B cell (primary cell): Measurements from ENCODE around the gene UMODL1. TPM values are rescaled to one million over a fixed set of nuclear protein-coding genes. Genes with fewer than 3 reads are reported as not detected.

ENCODE experiments used
- ATAC-seq: fragments of 200-7000 bp; cut with Tn5 transposase; one replicate; pipeline ENCODE4 v1.10.0; 2021; ENCODE audit warnings: low read depth, mild to moderate bottlenecking, moderate number of reproducible peaks, moderate library complexity
- CTCF ChIA-PET: fragments of 350-600 bp; sonication (Branson Sonifier 250); formaldehyde crosslinking; loops from one replicate; lab custom pipeline; 2021; ENCODE audit warnings: antibody characterized with exemption, inconsistent platforms; lab: Charles Lee
- POLR2A ChIA-PET: fragments of 350-600 bp; sonication (Branson Sonifier 250); formaldehyde crosslinking; loops from one replicate; lab custom pipeline; 2021; ENCODE audit warnings: antibody characterized with exemption; lab: Charles Lee
- DNase-seq: peaks from one replicate; pipeline ENCODE4 v3.0.0; 2013
- H2AFZ ChIP-seq: 2 replicates; pipeline ENCODE4 v1.6.1; 2012; ENCODE audit warnings: mild to moderate bottlenecking, low read depth, low read length; ENCODE audit not compliant: insufficient read depth, poor library complexity, severe bottlenecking
- H3K27ac ChIP-seq, 2 donors: 1 replicate in 1 of 2; 2 replicates in 1 of 2; pipeline ENCODE4 v1.5.1; 2012 to 2013; ENCODE audit warnings: low read length in 2 of 2, mild to moderate bottlenecking in 2 of 2, moderate library complexity in 1 of 2
- H3K27me3 ChIP-seq, 4 experiments: fragments of 200-600 bp in 1 of 4; sonication (generic) in 1 of 4; replicated peaks in 1 of 4; 1 replicate in 2 of 4; 2 replicates in 2 of 4; pipeline versions ENCODE4 v1.6.1 to v1.7.0; 2013 to 2016; ENCODE audit warnings: low read length in 3 of 4, mild to moderate bottlenecking in 2 of 4, mixed read lengths in 1 of 4, moderate library complexity in 1 of 4; ENCODE audit not compliant: insufficient read depth in 4 of 4, control insufficient read depth in 3 of 4; ENCODE audit errors: control extremely low read depth in 1 of 4
- H3K36me3 ChIP-seq, 2 experiments: replicated peaks in 1 of 2; 1 replicate in 1 of 2; 2 replicates in 1 of 2; pipeline versions ENCODE4 v1.6.1 to v1.7.1; 2013; ENCODE audit warnings: low read length in 1 of 2; ENCODE audit not compliant: insufficient read depth in 2 of 2, control insufficient read depth in 1 of 2; ENCODE audit errors: control extremely low read depth in 1 of 2, extremely low read depth in 1 of 2
- H3K4me1 ChIP-seq, 2 donors: fragments of 200-600 bp in 1 of 2; sonication (generic) in 1 of 2; 1 replicate in 1 of 2; 2 replicates in 1 of 2; pipeline versions ENCODE4 v1.5.1 to v1.6.1; 2013 to 2017; ENCODE audit warnings: low read length in 2 of 2; ENCODE audit not compliant: control insufficient read depth in 2 of 2, insufficient read depth in 2 of 2
- H3K4me2 ChIP-seq: replicated peaks from 2 replicates; pipeline ENCODE3; 2012; ENCODE audit warnings: mild to moderate bottlenecking, low read depth, low read length; ENCODE audit not compliant: poor library complexity, severe bottlenecking
- H3K4me3 ChIP-seq, 5 experiments: fragments of 200-600 bp in 1 of 5; sonication (generic) in 1 of 5; 1 replicate in 3 of 5; 2 replicates in 2 of 5; pipeline versions ENCODE4 v1.5.1 to v1.7.0; 2011 to 2016; ENCODE audit warnings: low read length in 4 of 5, mild to moderate bottlenecking in 4 of 5, low read depth in 2 of 5, control low read depth in 1 of 5, moderate library complexity in 1 of 5; ENCODE audit not compliant: insufficient read depth in 1 of 5; ENCODE audit errors: control extremely low read depth in 1 of 5, extremely low read depth in 1 of 5
- H3K79me2 ChIP-seq: fragments of 200-600 bp; sonication (generic); one replicate; pipeline ENCODE4 v1.6.0; 2016; ENCODE audit warnings: low read length; ENCODE audit not compliant: control insufficient read depth, insufficient read depth
- H3K9ac ChIP-seq: fragments of 200-600 bp; sonication (generic); 2 replicates; pipeline ENCODE4 v1.6.1; 2017; ENCODE audit warnings: mild to moderate bottlenecking, low read length, moderate library complexity
- H3K9me3 ChIP-seq, 3 donors: one replicate each; pipeline versions ENCODE4 v1.6.1 to v1.7.1; 2013; ENCODE audit warnings: low read length in 2 of 3; ENCODE audit not compliant: control insufficient read depth in 2 of 3, insufficient read depth in 1 of 3; ENCODE audit errors: control extremely low read depth in 1 of 3
- H4K20me1 ChIP-seq: 2 replicates; pipeline ENCODE4 v1.6.0; 2012; ENCODE audit warnings: mild to moderate bottlenecking, low read length; ENCODE audit not compliant: insufficient read depth, control insufficient read depth, poor library complexity, severe bottlenecking
- H3K27ac Mint-ChIP-seq: one replicate; pipeline ENCODE4 v1.8.0; 2021; ENCODE audit warnings: mixed read lengths
- H3K27me3 Mint-ChIP-seq: one replicate; pipeline ENCODE4 v1.8.0; 2021; ENCODE audit warnings: mixed read lengths
- H3K4me1 Mint-ChIP-seq: one replicate; pipeline ENCODE4 v1.8.0; 2021; ENCODE audit warnings: mixed read lengths
- H3K4me3 Mint-ChIP-seq: one replicate; pipeline ENCODE4 v1.8.0; 2021; ENCODE audit warnings: mixed read lengths
- H3K9me3 Mint-ChIP-seq: one replicate; pipeline ENCODE4 v1.8.0; 2022; ENCODE audit warnings: mixed read lengths; ENCODE audit not compliant: insufficient read depth
- CTCF ChIP-seq: fragments of 200-600 bp; IDR thresholded peaks from one replicate; pipeline ENCODE4 v1.8.0; 2022; ENCODE audit warnings: antibody characterized with exemption, mild to moderate bottlenecking
- EZH2 ChIP-seq: IDR thresholded peaks from 2 replicates; pipeline ENCODE4 v1.6.1; 2012; ENCODE audit warnings: borderline replicate concordance, low read depth, mild to moderate bottlenecking, moderate library complexity, low read length; ENCODE audit not compliant: insufficient read depth, poor library complexity, severe bottlenecking
- WGBS: methylation state at CpG from one replicate; pipeline ENCODE4 v1.1.5; 2013; ENCODE audit warnings: missing lambda C conversion rate; ENCODE audit not compliant: insufficient coverage; 5-methylcytosine and 5-hydroxymethylcytosine counted together
- intact Hi-C: fragments of 100-400 bp; cut with micrococcal nuclease; formaldehyde crosslinking; loops from one replicate; pipeline ENCODE4 v1.10.0; 2022
- polyA plus RNA-seq: library from polyadenylated mRNA; depleted of rRNA; stranded (reverse); fragments of >200 nt; gene quantifications from 2 replicates; pipeline ENCODE4 v1.2.3, GENCODE V29; 2012
- total RNA-seq, 2 donors: library from RNA; stranded (reverse); fragments of 120-200 nt in 1 of 2; gene quantifications; 1 replicate in 1 of 2; 2 replicates in 1 of 2; pipeline versions ENCODE4 v1.2.3 to v1.2.4, GENCODE V29; 2013 to 2022

The UMODL1 gene
- total and polyA plus RNA-seq, 2 donors (not counting 1 experiment from before 2014, with no cell fraction given): 0.10 to 0.49 TPM

GRCh38 chr21:42068256-42068545 is 2.9 kb upstream of the UMODL1 start:
- H3K36me3 ChIP-seq: no peaks in the 10 kb centered on the region
- no peak overlapping the region for H3K4me3 ChIP-seq
- H3K27ac ChIP-seq: no peak overlapping the region
- Mint-ChIP-seq H3K27ac (no peak overlapping the region), H3K27me3 (no peaks in the 10 kb centered on the region), H3K4me1 (peaks cover 47% of the 10 kb centered on the region), H3K9me3 (no peaks in the 10 kb centered on the region), H3K4me3 (no peak overlapping the region)
- no peak for DNase-seq
- POLR2A ChIA-PET: interaction anchor here (0.6 kb wide), 1 partner anchor 87 kb away, joined by 6 read pairs; no protein-coding TSS in a partner anchor
- peaks cover 5% of the 10 kb centered on the region for H3K79me2 ChIP-seq
- no peaks in the 10 kb centered on the region for H3K9me3 ChIP-seq
- no peaks in the 10 kb centered on the region for H4K20me1 ChIP-seq
- CTCF ChIA-PET: no interaction called here
- peaks cover 31 to 46% of the 10 kb centered on the region in 2 donors for H3K4me1 ChIP-seq
- no peak overlapping the region for H3K9ac ChIP-seq
- intact Hi-C loops: no loop called here
- H3K4me2 ChIP-seq: no peak overlapping the region
- no peak for ATAC-seq
- WGBS: 100% methylated on average over 3 of the region's 6 CpGs
- H3K27me3 ChIP-seq: peaks cover 0 to 2% (median 0%) of the 10 kb centered on the region in 4 experiments
- H2AFZ ChIP-seq: no peak overlapping the region
- TF ChIP-seq CTCF (no peak), EZH2 (no peak)

GRCh38 chr21:42068592-42068991 is 2.5 kb upstream of the UMODL1 start:
- TF ChIP-seq CTCF: no peak
- no peak for TF ChIP-seq EZH2
- ATAC-seq (no peak), DNase-seq (no peak)
- no peak overlapping the region for H3K4me3 ChIP-seq
- H4K20me1 ChIP-seq: no peaks in the 10 kb centered on the region
- no peak overlapping the region for H3K4me2 ChIP-seq
- Mint-ChIP-seq H3K9me3 (no peaks in the 10 kb centered on the region), H3K4me1 (peaks cover 47% of the 10 kb centered on the region), H3K4me3 (no peak overlapping the region), H3K27me3 (no peaks in the 10 kb centered on the region), H3K27ac (no peak overlapping the region)
- H2AFZ ChIP-seq: no peak overlapping the region
- peaks cover 0 to 2% (median 0%) of the 10 kb centered on the region in 4 experiments for H3K27me3 ChIP-seq
- 93% methylated on average over 5 of the region's 5 CpGs for WGBS
- intact Hi-C loops: no loop called here
- H3K27ac ChIP-seq: no peak overlapping the region
- peaks cover 35 to 46% of the 10 kb centered on the region in 2 donors for H3K4me1 ChIP-seq
- ChIA-PET POLR2A (interaction anchor here (0.6 kb wide), 1 partner anchor 88 kb away, joined by 6 read pairs; no protein-coding TSS in a partner anchor), CTCF (no interaction called here)
- no peaks in the 10 kb centered on the region for H3K36me3 ChIP-seq
- H3K79me2 ChIP-seq: peaks cover 5% of the 10 kb centered on the region
- H3K9ac ChIP-seq: no peak overlapping the region
- H3K9me3 ChIP-seq: no peaks in the 10 kb centered on the region
